Skeletal muscle tissue (tissue), 4 donors: Measurements from ENCODE around the gene DET1. TPM values are rescaled to one million over a fixed set of nuclear protein-coding genes. Genes with fewer than 3 reads are reported as not detected.

Source experiments
- H3K27ac ChIP-seq: one replicate; pipeline ENCODE4 v1.7.0; 2013; ENCODE audit warnings: mild to moderate bottlenecking, low read depth, low read length, inconsistent platforms
- H3K27me3 ChIP-seq, 3 donors: one replicate each; pipeline ENCODE4 v1.7.0; 2013; ENCODE audit warnings: low read length in 3 of 3; ENCODE audit not compliant: control insufficient read depth in 3 of 3, insufficient read depth in 3 of 3
- H3K36me3 ChIP-seq, 3 donors: one replicate each; pipeline ENCODE4 v1.7.0; 2013; ENCODE audit warnings: low read length in 3 of 3; ENCODE audit not compliant: control insufficient read depth in 3 of 3, insufficient read depth in 3 of 3
- H3K4me1 ChIP-seq, 3 donors: one replicate each; pipeline ENCODE4 v1.7.0; 2013; ENCODE audit warnings: low read length in 3 of 3, mild to moderate bottlenecking in 3 of 3; ENCODE audit not compliant: control insufficient read depth in 3 of 3, insufficient read depth in 3 of 3
- H3K4me3 ChIP-seq, 3 donors: one replicate each; pipeline ENCODE4 v1.7.0; 2013; ENCODE audit warnings: low read length in 3 of 3
- H3K9ac ChIP-seq, 3 donors: one replicate each; pipeline ENCODE4 v1.7.0; 2013; ENCODE audit warnings: low read length in 3 of 3, mild to moderate bottlenecking in 3 of 3, moderate library complexity in 2 of 3, low read depth in 1 of 3
- H3K9me3 ChIP-seq, 3 donors: one replicate each; pipeline ENCODE4 v1.7.0; 2013; ENCODE audit warnings: low read length in 3 of 3; ENCODE audit not compliant: control insufficient read depth in 3 of 3
- total RNA-seq: library from RNA; depleted of rRNA; stranded (reverse); fragments of >200 nt; gene quantifications from one replicate; pipeline ENCODE4 v1.2.3, GENCODE V29; 2014
- donor health status: Osteomylitis.

DET1 gene
- total RNA-seq, 1 donor from 2014 or later: 11.5 TPM

GRCh38 chr15:88487796-88488523 is 58.5 kb downstream of the DET1 start:
- H3K9me3 ChIP-seq: no peaks in the 10 kb centered on the region
- no peak overlapping the region for H3K9ac ChIP-seq
- H3K4me3 ChIP-seq: no peak overlapping the region
- H3K4me1 ChIP-seq: peaks cover 0 to 11% (median 6%) of the 10 kb centered on the region in 3 donors
- H3K27ac ChIP-seq: no peak overlapping the region
- H3K36me3 ChIP-seq: peaks cover 0 to 3% (median 0%) of the 10 kb centered on the region in 3 donors
- no peaks in the 10 kb centered on the region for H3K27me3 ChIP-seq

DNA sequence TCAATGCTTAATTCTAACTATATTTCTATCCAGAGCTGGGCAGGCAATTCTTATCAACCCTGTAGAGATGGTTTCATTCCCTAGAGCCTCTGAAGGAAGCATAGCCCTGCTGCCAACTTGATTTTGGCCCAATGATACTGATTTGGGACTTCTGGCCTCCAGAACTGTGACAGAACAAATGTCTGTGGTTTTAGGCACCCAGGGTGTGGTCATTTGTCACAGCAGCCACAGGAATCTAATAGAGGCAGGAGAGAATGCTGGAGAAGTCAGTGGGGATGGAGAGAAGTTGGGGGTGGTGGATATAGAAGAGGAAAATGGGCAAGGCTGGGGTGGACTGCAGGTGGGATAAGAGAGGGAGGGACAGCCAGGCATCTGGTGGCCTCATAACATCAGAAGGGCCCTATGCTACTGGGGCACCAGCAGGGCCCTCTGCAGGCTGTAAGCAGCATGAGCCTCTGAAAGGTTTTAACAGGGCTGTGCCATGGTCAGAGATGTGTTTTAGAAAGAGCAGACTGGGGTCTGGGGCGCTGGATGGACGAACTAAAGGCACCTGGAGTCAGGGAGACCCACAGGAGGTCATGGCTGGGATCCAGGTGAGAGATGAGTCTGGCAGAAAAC is 59.2 kb downstream of the DET1 start:
- H3K4me3 ChIP-seq: no peak overlapping the region
- H3K36me3 ChIP-seq: peaks cover 0 to 3% (median 0%) of the 10 kb centered on the region in 3 donors
- H3K9me3 ChIP-seq: no peaks in the 10 kb centered on the region
- no peak overlapping the region for H3K9ac ChIP-seq
- H3K4me1 ChIP-seq: peaks cover 0 to 11% (median 6%) of the 10 kb centered on the region in 3 donors
- no peak overlapping the region for H3K27ac ChIP-seq
- no peaks in the 10 kb centered on the region for H3K27me3 ChIP-seq

- Histone ChIP-seq H3K4me1 (peaks cover 0 to 13% (median 7%) of the 10 kb centered on the region in 3 donors), H3K27ac (no peak overlapping the region), H3K9me3 (no peaks in the 10 kb centered on the region), H3K9ac (peak overlapping the region in 2 of 3 donors; percentile 5 to 40), H3K36me3 (peaks cover 0 to 7% (median 7%) of the 10 kb centered on the region in 3 donors), H3K27me3 (no peaks in the 10 kb centered on the region), H3K4me3 (no peak overlapping the region)
Observed at GRCh38 chr15:88484682-88485331, 61.7 kb downstream of the DET1 start.

- Histone ChIP-seq H3K9me3 (no peaks in the 10 kb centered on the region), H3K9ac (no peak overlapping the region), H3K27ac (no peak overlapping the region), H3K4me1 (peaks cover 0 to 13% (median 7%) of the 10 kb centered on the region in 3 donors), H3K36me3 (peaks cover 15 to 23% (median 16%) of the 10 kb centered on the region in 3 donors), H3K27me3 (no peaks in the 10 kb centered on the region), H3K4me3 (no peak overlapping the region)
Observed at GRCh38 chr15:88482263-88482662, 64.2 kb downstream of the DET1 start.

DNA sequence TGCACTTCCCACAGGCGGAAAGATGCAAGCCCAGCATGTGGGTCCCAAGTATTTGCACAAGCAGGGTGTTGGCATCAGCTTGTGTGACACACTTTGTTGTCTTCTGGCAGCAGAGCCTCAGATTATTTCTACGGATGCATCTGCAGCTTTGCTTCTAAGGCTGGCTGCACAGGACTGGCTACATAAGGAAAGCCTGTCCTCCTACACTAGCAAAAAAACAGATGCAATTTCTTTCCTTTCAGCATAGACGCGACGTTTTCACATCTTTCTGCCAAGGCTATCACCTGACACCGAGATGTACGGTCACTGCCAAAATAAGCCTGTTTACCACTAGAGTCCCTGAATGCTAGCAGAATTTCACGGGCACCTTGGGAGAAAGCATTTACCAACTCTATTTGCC is 65.5 kb downstream of the DET1 start:
- Histone ChIP-seq H3K36me3 (peaks cover 19 to 28% (median 26%) of the 10 kb centered on the region in 3 donors), H3K27me3 (no peaks in the 10 kb centered on the region), H3K27ac (no peak overlapping the region), H3K4me3 (no peak overlapping the region), H3K4me1 (peaks cover 0 to 18% (median 12%) of the 10 kb centered on the region in 3 donors), H3K9me3 (no peaks in the 10 kb centered on the region), H3K9ac (no peak overlapping the region)

GRCh38 chr15:88479169-88479568 is 67.3 kb downstream of the DET1 start:
- Histone ChIP-seq H3K27me3 (no peaks in the 10 kb centered on the region), H3K4me1 (peaks cover 0 to 10% (median 7%) of the 10 kb centered on the region in 3 donors), H3K9me3 (no peaks in the 10 kb centered on the region), H3K4me3 (no peak overlapping the region), H3K36me3 (peaks cover 24 to 41% (median 39%) of the 10 kb centered on the region in 3 donors), H3K9ac (no peak overlapping the region), H3K27ac (no peak overlapping the region)

- H3K36me3 ChIP-seq: peaks cover 32 to 49% (median 48%) of the 10 kb centered on the region in 3 donors
Observed at GRCh38 chr15:88477904-88478303, 68.6 kb downstream of the DET1 start.

DNA sequence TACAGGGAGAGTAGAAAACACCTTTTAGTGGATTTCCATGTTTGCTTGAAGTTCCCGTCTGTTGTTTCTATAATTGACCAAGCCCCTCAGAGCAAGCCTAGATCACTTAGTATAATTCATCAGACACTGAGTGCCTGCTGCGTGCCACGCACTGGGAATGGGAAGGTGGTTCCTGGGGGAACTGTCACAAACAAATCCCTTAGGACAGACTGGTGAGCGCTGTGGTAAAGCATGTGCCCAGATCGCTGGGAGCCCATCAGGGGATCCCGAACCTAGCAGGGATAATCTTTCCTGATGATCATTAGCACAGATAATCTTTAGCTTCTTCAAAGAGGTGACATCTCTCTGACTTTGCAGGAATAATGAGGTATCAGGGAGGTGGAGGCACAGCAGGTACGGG is 69.4 kb downstream of the DET1 start:
- H3K4me3 ChIP-seq: no peak overlapping the region
- H3K9ac ChIP-seq: no peak overlapping the region
- no peaks in the 10 kb centered on the region for H3K27me3 ChIP-seq
- H3K4me1 ChIP-seq: peaks cover 0 to 7% (median 7%) of the 10 kb centered on the region in 3 donors
- no peak overlapping the region for H3K27ac ChIP-seq
- peaks cover 38 to 55% (median 53%) of the 10 kb centered on the region in 3 donors for H3K36me3 ChIP-seq
- H3K9me3 ChIP-seq: no peaks in the 10 kb centered on the region

More at GRCh38 chr15:88477904-88478303, 68.6 kb downstream of the DET1 start:
- H3K4me3 ChIP-seq: no peak overlapping the region
- H3K27me3 ChIP-seq: no peaks in the 10 kb centered on the region
- H3K4me1 ChIP-seq: peaks cover 0 to 7% (median 7%) of the 10 kb centered on the region in 3 donors
- H3K9ac ChIP-seq: no peak overlapping the region
- H3K9me3 ChIP-seq: no peaks in the 10 kb centered on the region
- H3K27ac ChIP-seq: no peak overlapping the region

DNA sequence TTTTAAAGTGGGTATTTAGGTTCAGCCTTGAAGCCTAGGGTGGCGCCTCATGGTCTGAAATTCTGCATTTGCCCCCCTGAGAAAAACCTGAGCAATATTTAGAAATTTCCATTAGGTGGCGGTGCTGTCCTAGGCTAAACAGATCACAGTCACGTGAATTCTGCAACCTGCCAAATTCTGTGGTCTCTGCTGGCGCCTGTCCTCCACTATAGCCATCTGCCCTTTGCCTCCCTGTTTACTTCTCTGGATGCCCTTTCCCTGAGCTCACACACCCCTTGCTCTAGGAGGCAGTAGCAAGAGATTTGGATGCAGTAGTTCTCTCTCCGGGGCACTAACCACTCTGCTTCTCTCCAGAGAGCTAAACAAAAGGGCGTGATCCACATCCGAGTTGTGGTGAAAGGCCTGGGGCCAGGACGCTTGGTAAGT is 69.8 kb downstream of the DET1 start:
- peaks cover 0 to 7% (median 7%) of the 10 kb centered on the region in 3 donors for H3K4me1 ChIP-seq
- no peaks in the 10 kb centered on the region for H3K27me3 ChIP-seq
- no peak overlapping the region for H3K27ac ChIP-seq
- no peak overlapping the region for H3K4me3 ChIP-seq
- no peaks in the 10 kb centered on the region for H3K9me3 ChIP-seq
- H3K9ac ChIP-seq: no peak overlapping the region
- H3K36me3 ChIP-seq: peaks cover 40 to 55% (median 53%) of the 10 kb centered on the region in 3 donors
